ENCODE data around the gene HIRIP3. TPM values are rescaled to one million over a fixed set of nuclear protein-coding genes. Genes with fewer than 3 reads are reported as not detected.

HIRIP3 gene
- polyA plus RNA-seq, 4 donors: 15.2 to 22.5 (median 16.6) TPM

DNA sequence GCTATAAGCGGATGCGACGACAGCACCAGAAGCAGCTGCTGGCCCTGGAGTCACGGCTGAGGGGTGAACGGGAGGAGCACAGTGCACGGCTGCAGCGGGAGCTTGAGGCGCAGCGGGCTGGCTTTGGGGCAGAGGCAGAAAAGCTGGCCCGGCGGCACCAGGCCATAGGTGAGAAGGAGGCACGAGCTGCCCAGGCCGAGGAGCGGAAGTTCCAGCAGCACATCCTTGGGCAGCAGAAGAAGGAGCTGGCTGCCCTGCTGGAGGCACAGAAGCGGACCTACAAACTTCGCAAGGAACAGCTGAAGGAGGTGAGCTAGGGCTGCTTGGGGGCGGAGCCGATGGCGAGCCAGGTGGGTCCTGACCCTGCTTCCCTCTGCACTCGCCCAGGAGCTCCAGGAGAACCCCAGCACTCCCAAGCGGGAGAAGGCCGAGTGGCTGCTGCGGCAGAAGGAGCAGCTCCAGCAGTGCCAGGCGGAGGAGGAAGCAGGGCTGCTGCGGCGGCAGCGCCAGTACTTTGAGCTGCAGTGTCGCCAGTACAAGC is 10.1 kb downstream of the HIRIP3 start:
- no peak for DNase-seq (ENCODE audit: low read depth in 4 of 4, low spot score in 3 of 4)

GRCh38 chr16:29984764-29985147 is 10.7 kb downstream of the HIRIP3 start:
- DNase-seq (ENCODE audit: low read depth in 4 of 4, low spot score in 3 of 4): no peak

- no peak for DNase-seq (ENCODE audit: low read depth in 4 of 4, low spot score in 3 of 4)
Observed at GRCh38 chr16:29984137-29984763, 11.2 kb downstream of the HIRIP3 start.

DNA sequence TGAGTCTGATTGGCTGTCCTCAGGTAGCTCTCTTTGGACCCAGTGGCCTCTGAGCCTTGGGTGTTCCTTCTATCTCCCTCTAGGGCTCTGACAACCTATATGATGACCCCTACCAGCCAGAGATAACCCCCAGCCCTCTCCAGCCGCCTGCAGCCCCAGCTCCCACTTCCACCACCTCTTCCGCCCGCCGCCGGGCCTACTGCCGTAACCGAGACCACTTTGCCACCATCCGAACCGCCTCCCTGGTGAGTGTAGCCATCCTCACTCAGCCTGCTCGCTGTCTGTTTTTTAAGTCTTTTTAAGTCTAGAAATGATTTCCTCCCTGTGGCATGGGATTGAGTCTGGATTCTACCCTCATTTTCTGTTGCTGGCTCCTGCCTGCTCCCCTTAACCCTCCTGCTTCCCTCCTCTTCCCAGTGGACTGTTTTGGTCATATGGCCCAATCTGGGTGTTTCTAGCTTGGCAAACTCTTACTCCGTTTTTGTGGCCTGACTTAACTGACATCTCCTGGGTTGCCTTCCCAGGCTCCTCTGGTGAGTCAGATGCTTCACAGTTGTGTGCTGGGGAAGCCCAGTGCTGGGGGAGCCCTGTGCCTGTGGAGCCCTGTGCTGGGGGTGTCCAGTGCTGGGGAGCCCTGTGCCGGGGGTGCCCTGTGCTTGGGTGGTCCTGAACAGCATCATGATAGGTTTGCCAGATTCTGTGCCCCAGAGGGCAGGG is 11.8 kb downstream of the HIRIP3 start:
- DNase-seq (ENCODE audit: low read depth in 4 of 4, low spot score in 3 of 4): no peak

GRCh38 chr16:29982560-29983419 is 12.6 kb downstream of the HIRIP3 start:
- no peak for DNase-seq (ENCODE audit: low read depth in 4 of 4, low spot score in 3 of 4)

DNA sequence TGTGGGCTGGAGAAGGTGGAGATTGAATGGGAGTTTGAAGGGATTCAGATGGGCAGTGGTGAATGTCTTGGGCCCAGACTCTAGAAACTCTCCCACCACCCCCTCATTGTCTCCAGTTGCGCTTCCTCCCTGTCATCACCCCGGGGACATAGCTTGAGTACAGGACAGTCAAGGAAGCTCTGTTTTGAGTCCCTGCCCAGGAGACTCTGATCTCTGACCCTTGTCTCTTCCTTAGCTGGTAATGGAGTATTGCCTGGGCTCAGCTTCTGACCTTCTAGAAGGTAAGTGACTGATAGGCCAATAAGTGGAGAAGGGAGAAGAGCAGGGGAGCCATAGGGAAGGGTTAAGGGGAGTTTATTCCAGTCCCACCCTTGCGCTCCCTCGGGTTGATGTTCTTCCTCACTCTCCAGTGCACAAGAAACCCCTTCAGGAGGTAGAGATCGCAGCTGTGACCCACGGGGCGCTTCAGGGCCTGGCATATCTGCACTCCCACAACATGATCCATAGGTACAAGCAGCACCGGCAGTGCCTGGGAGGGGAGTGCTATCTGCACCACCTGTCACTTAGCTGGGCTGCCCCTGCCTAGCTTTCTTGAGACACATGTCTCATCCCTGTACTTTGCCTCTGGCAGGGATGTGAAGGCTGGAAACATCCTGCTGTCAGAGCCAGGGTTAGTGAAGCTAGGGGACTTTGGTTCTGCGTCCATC is 16.7 kb downstream of the HIRIP3 start:
- no peak for DNase-seq (ENCODE audit: low read depth in 4 of 4, low spot score in 3 of 4)

DNA sequence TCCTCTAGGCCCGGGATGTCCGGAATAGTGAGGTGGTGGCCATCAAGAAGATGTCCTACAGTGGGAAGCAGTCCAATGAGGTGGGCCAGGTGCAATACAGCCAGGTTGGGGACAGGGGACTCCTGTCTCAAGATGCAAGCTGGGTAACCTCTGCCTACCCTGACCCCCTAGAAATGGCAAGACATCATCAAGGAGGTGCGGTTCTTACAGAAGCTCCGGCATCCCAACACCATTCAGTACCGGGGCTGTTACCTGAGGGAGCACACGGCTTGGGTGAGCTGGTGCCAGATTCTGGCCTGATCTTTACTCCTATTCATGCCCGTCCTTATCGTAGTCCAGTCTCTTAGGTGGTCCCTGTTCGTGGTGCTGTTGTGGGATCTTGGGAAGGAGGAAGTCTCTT is 17.3 kb downstream of the HIRIP3 start:
- no peak for DNase-seq (ENCODE audit: low read depth in 4 of 4, low spot score in 3 of 4)

GRCh38 chr16:29977063-29977825 is 18.2 kb downstream of the HIRIP3 start:
- no peak for DNase-seq (ENCODE audit: low read depth in 4 of 4, low spot score in 3 of 4)

- no peak for DNase-seq (ENCODE audit: low read depth in 4 of 4, low spot score in 3 of 4)
Observed at GRCh38 chr16:29975811-29976511, 19.5 kb downstream of the HIRIP3 start.

DNA sequence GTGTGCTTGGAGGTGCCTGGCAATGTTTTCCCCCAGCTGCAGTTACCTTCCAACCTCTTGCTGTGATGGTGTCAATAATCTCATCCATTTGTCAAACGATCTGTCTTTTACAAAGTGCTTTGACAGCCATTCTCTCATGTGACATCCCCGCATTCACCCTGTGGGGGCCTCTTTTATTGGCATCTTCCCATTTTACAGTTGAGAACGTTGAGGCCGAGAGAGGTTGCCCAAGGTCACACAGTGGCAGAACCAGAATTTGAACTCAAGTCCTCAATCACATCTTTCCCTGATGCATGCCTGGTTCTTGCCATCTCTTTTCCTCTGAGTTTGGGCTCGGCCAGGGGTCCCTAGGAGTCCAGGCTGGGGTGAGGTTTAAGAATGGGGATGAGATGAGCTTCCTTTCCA is 20.3 kb downstream of the HIRIP3 start:
- no peak for DNase-seq (ENCODE audit: low read depth in 4 of 4, low spot score in 3 of 4)

GRCh38 chr16:29974291-29975133 is 20.9 kb downstream of the HIRIP3 start:
- DNase-seq (ENCODE audit: low read depth in 4 of 4, low spot score in 3 of 4): no peak

GRCh38 chr16:29973384-29974246 is 21.8 kb downstream of the HIRIP3 start, which contains the start of gene TAOK2:
Gene TAOK2 (plus strand): TSS chr16:29973868. CDS start chr16:29977773, 3,905 bp downstream.
- DNase-seq (ENCODE audit: low read depth in 4 of 4, low spot score in 3 of 4): peak; percentile 97 to 98 (median 97)

GRCh38 chr16:29972992-29973383 is 22.4 kb downstream of the HIRIP3 start:
- no peak for DNase-seq (ENCODE audit: low read depth in 4 of 4, low spot score in 3 of 4)

DNA sequence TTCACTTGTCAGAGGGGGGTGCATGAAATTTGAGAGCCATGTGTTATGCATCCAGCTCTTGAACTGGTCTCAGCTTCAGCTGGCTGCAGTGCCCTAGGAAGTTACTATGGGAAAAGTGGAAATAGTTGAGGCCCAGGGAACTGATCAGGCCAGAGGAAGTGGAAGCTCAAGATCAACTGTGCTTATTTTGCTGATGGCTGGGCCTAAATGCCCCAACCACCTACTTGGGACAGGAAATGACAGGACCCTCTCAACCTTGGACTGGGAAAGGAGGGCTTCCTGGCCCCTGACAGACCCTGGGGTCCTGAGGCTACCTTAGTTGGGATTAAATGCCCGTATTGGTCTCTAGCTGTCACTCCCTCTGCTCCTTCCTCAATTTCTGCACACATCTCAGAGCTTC is 22.9 kb downstream of the HIRIP3 start:
- no peak for DNase-seq (ENCODE audit: low read depth in 4 of 4, low spot score in 3 of 4)

DNA sequence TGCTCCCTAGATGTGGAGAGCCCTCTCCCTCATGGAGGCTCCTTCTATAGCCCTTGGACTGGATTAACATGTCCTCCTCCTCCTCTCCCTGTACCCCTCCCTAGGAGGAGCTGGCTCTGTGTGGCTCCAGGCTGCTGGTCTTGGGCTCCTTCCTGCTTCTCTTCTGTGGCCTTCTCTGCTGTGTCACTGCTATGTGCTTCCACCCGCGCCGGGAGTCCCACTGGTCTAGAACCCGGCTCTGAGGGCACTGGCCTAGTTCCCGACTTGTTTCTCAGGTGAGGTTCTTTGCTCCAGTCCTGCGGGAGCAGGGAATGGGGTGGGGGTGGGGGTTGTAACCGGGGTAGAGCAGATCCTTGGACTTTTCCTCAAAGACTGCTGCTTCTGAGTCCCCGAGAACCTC is 24.1 kb downstream of the HIRIP3 start:
- DNase-seq (ENCODE audit: low read depth in 4 of 4, low spot score in 3 of 4): no peak

- DNase-seq (ENCODE audit: low read depth in 4 of 4, low spot score in 3 of 4): no peak
Observed at GRCh38 chr16:29968205-29968604, 27.2 kb downstream of the HIRIP3 start.

- no peak for DNase-seq (ENCODE audit: low read depth in 4 of 4, low spot score in 3 of 4)
Observed at GRCh38 chr16:29963021-29963743, 32.2 kb downstream of the HIRIP3 start.
